Tibial artery (tissue), 4 donors: Measurements from ENCODE around the gene GPR142.

Experiments used
- DNase-seq, 2 donors: peaks; one replicate each; pipeline ENCODE4 v3.0.0-alpha.2; 2019
- H3K27ac ChIP-seq, 2 donors: fragments of 200-600 bp; sonication (generic) in 1 of 2; 1 replicate in 1 of 2; 2 replicates in 1 of 2; pipeline ENCODE4 v1.5.1; 2018 to 2019; ENCODE audit warnings: mild to moderate bottlenecking in 1 of 2
- H3K27me3 ChIP-seq, 2 donors: fragments of 200-600 bp; sonication (generic) in 1 of 2; one replicate each; pipeline versions ENCODE4 v1.5.1 to v1.6.0; 2016 to 2019
- H3K36me3 ChIP-seq, 3 donors: fragments of 200-600 bp; sonication (generic) in 2 of 3; one replicate each; pipeline ENCODE4 v1.5.1; 2016 to 2019; ENCODE audit warnings: mild to moderate bottlenecking in 2 of 3
- H3K4me1 ChIP-seq, 4 donors: fragments of 200-600 bp; sonication (generic) in 2 of 4; 1 replicate in 3 of 4; 2 replicates in 1 of 4; pipeline ENCODE4 v1.5.1; 2016 to 2019
- H3K4me3 ChIP-seq, 2 donors: fragments of 200-600 bp; sonication (generic) in 1 of 2; 1 replicate in 1 of 2; 2 replicates in 1 of 2; pipeline ENCODE4 v1.5.1; 2018 to 2019; ENCODE audit warnings: mild to moderate bottlenecking in 2 of 2
- H3K9me3 ChIP-seq, 3 donors: fragments of 200-600 bp; sonication (generic) in 1 of 3; one replicate each; pipeline ENCODE4 v1.5.1; 2016 to 2019
- CTCF ChIP-seq, 2 experiments: fragments of 200-600 bp in 1 of 2; fragments of 450-650 bp in 1 of 2; IDR thresholded peaks; one replicate each; pipeline ENCODE4 v1.5.1; 2017 to 2019; ENCODE audit warnings: antibody characterized with exemption in 2 of 2, mild to moderate bottlenecking in 1 of 2, moderate library complexity in 1 of 2
- intact Hi-C: fragments of 100-400 bp; cut with DNase I; formaldehyde crosslinking; loops from one replicate; pipeline ENCODE4 v1.15.0; 2023; ENCODE audit warnings: low total_unique reads

The GPR142 gene

GRCh38 chr17:74356646-74357465 lies 10.4 kb upstream of the GPR142 start:
- peaks cover 0 to 100% of the 10 kb centered on the region in 2 donors for H3K27me3 ChIP-seq
- intact Hi-C loops = no loop called here
- H3K4me1 ChIP-seq = peaks cover 0 to 21% (median 8%) of the 10 kb centered on the region in 4 donors
- no peak overlapping the region for H3K27ac ChIP-seq
- H3K36me3 ChIP-seq = no peaks in the 10 kb centered on the region
- peak overlapping the region in 1 of 2 donors; percentile 26 for H3K4me3 ChIP-seq
- TF ChIP-seq CTCF (IDR thresholded peaks at IDR 0.05) = no peak
- H3K9me3 ChIP-seq = no peaks in the 10 kb centered on the region
- DNase-seq = no peak

GRCh38 chr17:74357466-74357809 lies 9.9 kb upstream of the GPR142 start:
- Histone ChIP-seq H3K27ac (no peak overlapping the region), H3K4me1 (peaks cover 0 to 17% (median 8%) of the 10 kb centered on the region in 4 donors), H3K4me3 (peak overlapping the region in 1 of 2 donors; percentile 26), H3K36me3 (no peaks in the 10 kb centered on the region), H3K27me3 (peaks cover 0 to 100% of the 10 kb centered on the region in 2 donors), H3K9me3 (no peaks in the 10 kb centered on the region)
- intact Hi-C loops = no loop called here
- TF ChIP-seq CTCF (IDR thresholded peaks at IDR 0.05) = no peak
- DNase-seq = no peak

- intact Hi-C loops = no loop called here
- H3K27ac ChIP-seq = no peak overlapping the region
These were observed 8.6 kb upstream of the GPR142 start for GRCh38 chr17:74358697-74359096.

GRCh38 chr17:74359916-74360315 lies 7.4 kb upstream of the GPR142 start:
- intact Hi-C loops = loop anchor here (5.0 kb wide), 1 partner anchor 153 kb away; no protein-coding TSS in a partner anchor
- Histone ChIP-seq H3K36me3 (no peaks in the 10 kb centered on the region), H3K9me3 (no peaks in the 10 kb centered on the region), H3K27ac (no peak overlapping the region), H3K27me3 (peaks cover 0 to 81% of the 10 kb centered on the region in 2 donors), H3K4me1 (peaks cover 0 to 17% (median 8%) of the 10 kb centered on the region in 4 donors), H3K4me3 (no peak overlapping the region)
- TF ChIP-seq CTCF (IDR thresholded peaks at IDR 0.05) = no peak
- DNase-seq = no peak

More at GRCh38 chr17:74358697-74359096, 8.6 kb upstream of the GPR142 start:
- Histone ChIP-seq H3K9me3 (no peaks in the 10 kb centered on the region), H3K4me3 (no peak overlapping the region), H3K4me1 (peaks cover 0 to 17% (median 8%) of the 10 kb centered on the region in 4 donors), H3K27me3 (peaks cover 0 to 93% of the 10 kb centered on the region in 2 donors), H3K36me3 (no peaks in the 10 kb centered on the region)
- TF ChIP-seq CTCF (IDR thresholded peaks at IDR 0.05) = no peak
- DNase-seq = no peak

- H3K4me1 ChIP-seq = peaks cover 0 to 17% (median 8%) of the 10 kb centered on the region in 4 donors
- no peaks in the 10 kb centered on the region for H3K36me3 ChIP-seq
- H3K27me3 ChIP-seq = peaks cover 0 to 80% of the 10 kb centered on the region in 2 donors
- no peak overlapping the region for H3K4me3 ChIP-seq
- no peaks in the 10 kb centered on the region for H3K9me3 ChIP-seq
- DNase-seq = no peak
- no peak for TF ChIP-seq CTCF (IDR thresholded peaks at IDR 0.05)
- intact Hi-C loops = loop anchor here (5.0 kb wide), 1 partner anchor 154 kb away; no protein-coding TSS in a partner anchor
- H3K27ac ChIP-seq = no peak overlapping the region
These were observed 6.4 kb upstream of the GPR142 start for GRCh38 chr17:74360899-74361229.
